ENCODE results near the gene ABCB11.
"Not testable (repeated sequence)": the region's sequence is repeated elsewhere in the genome, so short reads cannot be mapped to it uniquely, and the experiment has no call there.

The ABCB11 gene

GRCh38 chr2:169069341-169069740, 38.2 kb upstream of the ABCB11 start, which contains the start of gene DHRS9:
DHRS9 (plus strand) TSS chr2:169069563; CDS start chr2:169081582, 12,019 bp downstream.
- H3K4me3 ChIP-seq (ENCODE audit: low read depth, low read length), result no peak within 1 kb of the TSS
- no peak within 1 kb of the TSS for H2AFZ ChIP-seq
- no peak within 1 kb of the TSS for H3K27ac ChIP-seq
- H3K36me3 ChIP-seq (ENCODE audit: control insufficient read depth, insufficient read depth, low read length), result no peaks in the 10 kb centered on the region
- no peaks in the 10 kb centered on the region for H3K4me1 ChIP-seq
- no peaks in the 10 kb centered on the region for H3K9me3 ChIP-seq (ENCODE audit: control insufficient read depth, low read length)
- H3K79me2 ChIP-seq, result no peaks in the 10 kb centered on the region
- no peak for TF ChIP-seq CTCF (IDR thresholded peaks at IDR 0.05)
- no peaks in the 10 kb centered on the region for H3K27me3 ChIP-seq (ENCODE audit: control insufficient read depth, insufficient read depth, low read length)
- no peak within 1 kb of the TSS for H3K9ac ChIP-seq
- H3K4me2 ChIP-seq (ENCODE audit: low read length), result no peak within 1 kb of the TSS

- H3K4me1 ChIP-seq, result no peaks in the 10 kb centered on the region
- H3K27ac ChIP-seq, result no peak overlapping the region
- H3K27me3 ChIP-seq (ENCODE audit: control insufficient read depth, insufficient read depth, low read length), result no peaks in the 10 kb centered on the region
- H3K4me2 ChIP-seq (ENCODE audit: low read length), result no peak overlapping the region
- no peaks in the 10 kb centered on the region for H3K36me3 ChIP-seq (ENCODE audit: control insufficient read depth, insufficient read depth, low read length)
- no peak for TF ChIP-seq CTCF (IDR thresholded peaks at IDR 0.05)
- H2AFZ ChIP-seq, result no peak overlapping the region
- no peak overlapping the region for H3K4me3 ChIP-seq (ENCODE audit: low read depth, low read length)
- H3K79me2 ChIP-seq, result no peaks in the 10 kb centered on the region
- H3K9ac ChIP-seq, result no peak overlapping the region
- no peaks in the 10 kb centered on the region for H3K9me3 ChIP-seq (ENCODE audit: control insufficient read depth, low read length)
Observed at GRCh38 chr2:169066897-169067296, 35.8 kb upstream of the ABCB11 start.

- H2AFZ ChIP-seq, result no peak overlapping the region
- TF ChIP-seq CTCF (IDR thresholded peaks at IDR 0.05), result no peak
- no peaks in the 10 kb centered on the region for H3K36me3 ChIP-seq (ENCODE audit: control insufficient read depth, insufficient read depth, low read length)
- no peak overlapping the region for H3K4me2 ChIP-seq (ENCODE audit: low read length)
- no peak overlapping the region for H3K9ac ChIP-seq
- no peaks in the 10 kb centered on the region for H3K9me3 ChIP-seq (ENCODE audit: control insufficient read depth, low read length)
- no peak overlapping the region for H3K4me3 ChIP-seq (ENCODE audit: low read depth, low read length)
- no peaks in the 10 kb centered on the region for H3K79me2 ChIP-seq
- H3K27ac ChIP-seq, result no peak overlapping the region
- H3K4me1 ChIP-seq, result no peaks in the 10 kb centered on the region
- H3K27me3 ChIP-seq (ENCODE audit: control insufficient read depth, insufficient read depth, low read length), result no peaks in the 10 kb centered on the region
Observed at GRCh38 chr2:169065864-169066517, 34.9 kb upstream of the ABCB11 start.

GRCh38 chr2:169065422-169065821, 34.3 kb upstream of the ABCB11 start:
- H3K4me1 ChIP-seq, result no peaks in the 10 kb centered on the region
- no peak overlapping the region for H3K4me2 ChIP-seq (ENCODE audit: low read length)
- H3K9ac ChIP-seq, result no peak overlapping the region
- H3K9me3 ChIP-seq (ENCODE audit: control insufficient read depth, low read length), result no peaks in the 10 kb centered on the region
- H3K27me3 ChIP-seq (ENCODE audit: control insufficient read depth, insufficient read depth, low read length), result no peaks in the 10 kb centered on the region
- no peak overlapping the region for H2AFZ ChIP-seq
- H3K36me3 ChIP-seq (ENCODE audit: control insufficient read depth, insufficient read depth, low read length), result no peaks in the 10 kb centered on the region
- no peak for TF ChIP-seq CTCF (IDR thresholded peaks at IDR 0.05)
- no peak overlapping the region for H3K4me3 ChIP-seq (ENCODE audit: low read depth, low read length)
- H3K79me2 ChIP-seq, result no peaks in the 10 kb centered on the region
- no peak overlapping the region for H3K27ac ChIP-seq

- not testable (repeated sequence) for H2AFZ ChIP-seq; H3K4me2 ChIP-seq (ENCODE audit: low read length); H3K79me2 ChIP-seq; H3K4me1 ChIP-seq; H3K27me3 ChIP-seq (ENCODE audit: control insufficient read depth, insufficient read depth, low read length); H3K9me3 ChIP-seq (ENCODE audit: control insufficient read depth, low read length); H3K4me3 ChIP-seq (ENCODE audit: low read depth, low read length); H3K27ac ChIP-seq; H3K9ac ChIP-seq; H3K36me3 ChIP-seq (ENCODE audit: control insufficient read depth, insufficient read depth, low read length)
Observed at GRCh38 chr2:169064199-169064598, 33.1 kb upstream of the ABCB11 start.

GRCh38 chr2:169054575-169054974, 23.5 kb upstream of the ABCB11 start:
- H3K4me1 ChIP-seq; H3K4me2 ChIP-seq (ENCODE audit: low read length); H3K9ac ChIP-seq; H3K27ac ChIP-seq; H3K79me2 ChIP-seq; H2AFZ ChIP-seq; H3K36me3 ChIP-seq (ENCODE audit: control insufficient read depth, insufficient read depth, low read length); H3K9me3 ChIP-seq (ENCODE audit: control insufficient read depth, low read length); H3K4me3 ChIP-seq (ENCODE audit: low read depth, low read length); H3K27me3 ChIP-seq (ENCODE audit: control insufficient read depth, insufficient read depth, low read length): not testable (repeated sequence)

Measured in parathyroid adenoma (tissue), 2 donors.